GM12872 (cell line): ENCODE measurements around the gene SLC17A2.

Experiments used
- TF ChIP-seq, protein P1 (sequence below): IDR thresholded peaks from 3 replicates; pipeline ENCODE4 v1.5.1; 2011; ENCODE audit warnings: low read depth, mild to moderate bottlenecking, low read length, moderate library complexity; ENCODE audit not compliant: insufficient read depth

SLC17A2 gene

GRCh38 chr6:25913741-25914140 lies 16.8 kb downstream of the SLC17A2 start:
- TF ChIP-seq, protein P1, sequence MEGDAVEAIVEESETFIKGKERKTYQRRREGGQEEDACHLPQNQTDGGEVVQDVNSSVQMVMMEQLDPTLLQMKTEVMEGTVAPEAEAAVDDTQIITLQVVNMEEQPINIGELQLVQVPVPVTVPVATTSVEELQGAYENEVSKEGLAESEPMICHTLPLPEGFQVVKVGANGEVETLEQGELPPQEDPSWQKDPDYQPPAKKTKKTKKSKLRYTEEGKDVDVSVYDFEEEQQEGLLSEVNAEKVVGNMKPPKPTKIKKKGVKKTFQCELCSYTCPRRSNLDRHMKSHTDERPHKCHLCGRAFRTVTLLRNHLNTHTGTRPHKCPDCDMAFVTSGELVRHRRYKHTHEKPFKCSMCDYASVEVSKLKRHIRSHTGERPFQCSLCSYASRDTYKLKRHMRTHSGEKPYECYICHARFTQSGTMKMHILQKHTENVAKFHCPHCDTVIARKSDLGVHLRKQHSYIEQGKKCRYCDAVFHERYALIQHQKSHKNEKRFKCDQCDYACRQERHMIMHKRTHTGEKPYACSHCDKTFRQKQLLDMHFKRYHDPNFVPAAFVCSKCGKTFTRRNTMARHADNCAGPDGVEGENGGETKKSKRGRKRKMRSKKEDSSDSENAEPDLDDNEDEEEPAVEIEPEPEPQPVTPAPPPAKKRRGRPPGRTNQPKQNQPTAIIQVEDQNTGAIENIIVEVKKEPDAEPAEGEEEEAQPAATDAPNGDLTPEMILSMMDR, result no peak

DNA sequence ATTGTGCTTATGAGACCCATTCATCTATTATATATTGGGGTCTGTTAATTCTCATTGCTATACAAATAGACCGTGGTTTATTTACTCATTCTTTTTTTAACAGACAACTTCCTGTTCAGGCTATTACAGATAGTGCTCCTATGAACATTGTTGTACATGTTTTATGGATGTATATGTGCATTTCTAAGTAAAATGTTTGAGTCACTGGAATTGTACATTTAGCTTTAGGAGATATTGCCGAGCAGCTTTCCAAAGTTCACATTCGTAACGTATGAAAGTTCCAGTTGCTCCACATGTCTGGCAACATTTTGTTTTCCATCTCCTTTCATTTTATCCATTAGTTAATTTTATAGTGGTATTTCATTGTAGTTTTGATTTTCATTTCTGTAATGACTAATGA lies 19.1 kb downstream of the SLC17A2 start:
- TF ChIP-seq, protein P1, result no peak

GRCh38 chr6:25907475-25908014 lies 22.9 kb downstream of the SLC17A2 start:
- TF ChIP-seq, protein P1, result no peak

- TF ChIP-seq, protein P1, result no peak
Observed at GRCh38 chr6:25903467-25904099, 26.9 kb downstream of the SLC17A2 start.

- TF ChIP-seq, protein P1, result no peak
Observed at GRCh38 chr6:25902071-25902470, 28.4 kb downstream of the SLC17A2 start.

DNA sequence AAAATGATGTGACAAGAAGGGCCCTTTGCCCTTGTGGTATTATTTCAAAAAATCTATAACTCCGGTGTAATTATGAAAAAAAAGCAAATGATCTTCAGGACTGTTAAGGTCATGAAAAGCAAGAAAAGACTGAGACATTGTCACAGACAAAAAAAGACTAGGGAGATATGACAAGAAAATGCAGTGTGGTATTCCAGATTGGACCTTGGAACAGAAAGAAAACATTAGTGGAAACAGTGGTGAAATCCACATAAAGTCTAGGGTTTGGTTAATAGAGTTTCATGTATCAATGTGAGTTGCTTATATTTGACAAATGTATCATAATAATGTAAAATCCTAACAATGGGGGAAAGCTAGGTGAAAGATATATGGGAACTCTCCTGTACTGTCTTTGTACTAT lies 29.6 kb downstream of the SLC17A2 start:
- TF ChIP-seq, protein P1, result no peak

DNA sequence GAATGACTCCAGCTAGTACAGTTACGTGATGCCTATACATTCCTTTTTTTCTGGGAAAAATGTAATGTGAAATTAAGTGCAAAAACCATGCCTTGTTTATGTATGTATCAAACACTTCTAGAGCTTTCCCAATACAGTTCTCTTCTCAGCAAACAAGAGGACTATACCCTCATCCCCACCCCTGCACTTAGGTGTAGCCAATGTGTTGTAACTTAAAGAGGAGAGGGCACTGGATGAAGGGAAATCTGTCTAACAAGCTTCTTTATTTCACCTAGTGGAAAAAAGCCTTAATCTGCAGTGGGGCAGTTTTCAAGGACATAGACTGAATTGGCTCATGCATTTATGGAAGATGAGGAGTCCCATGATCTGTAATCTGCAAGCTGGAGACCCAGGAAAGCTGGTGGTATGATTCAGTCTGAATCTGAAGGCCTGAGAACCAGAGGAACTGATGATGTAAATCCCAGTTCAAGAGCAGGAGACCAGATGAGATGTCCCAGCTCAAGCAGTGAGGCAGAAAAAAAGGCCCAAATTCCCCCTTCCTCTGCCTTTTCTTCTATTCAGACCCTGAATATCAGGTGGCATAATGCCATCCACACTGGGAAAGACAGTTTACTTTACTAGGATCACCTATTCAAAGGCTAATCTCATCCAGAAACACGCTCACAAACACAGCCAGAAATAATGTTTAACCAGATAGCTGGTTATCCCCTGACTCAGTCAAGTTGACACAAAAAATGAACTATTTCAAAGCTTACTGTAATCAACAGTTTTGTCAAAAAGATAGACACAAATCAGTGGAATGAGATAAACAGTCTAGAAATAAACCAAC lies 30.7 kb downstream of the SLC17A2 start:
- TF ChIP-seq, protein P1, result no peak
